OCI-LY7 (cell line): Measurements from ENCODE around the gene STXBP1. TPM values are rescaled to one million over a fixed set of nuclear protein-coding genes. Genes with fewer than 3 reads are reported as not detected.

Experiments used
- BruUV-seq: library from RNA; stranded (reverse); fragments of 400-500 nt; replicated peaks from 2 replicates; lab custom pipeline; 2021; lab: Mats Ljungman, UMichigan
- CTCF ChIA-PET: fragments of 300-600 bp; sonication (Branson Sonifier 250); formaldehyde crosslinking; loops from one replicate; lab custom pipeline; 2022; ENCODE audit warnings: antibody characterized with exemption; ENCODE audit not compliant: unreplicated experiment; lab: Charles Lee
- POLR2A ChIA-PET: fragments of 300-600 bp; sonication (Branson Sonifier 250); formaldehyde crosslinking; loops from one replicate; lab custom pipeline; 2022; ENCODE audit warnings: antibody characterized with exemption; lab: Charles Lee
- DNase-seq: peaks from one replicate; pipeline ENCODE4 v3.0.0-alpha.2; 2015; ENCODE audit warnings: low spot score
- H2AFZ ChIP-seq: fragments of 200-600 bp; sonication (generic), shearing (Covaris generic); 2 replicates; pipeline ENCODE4 v1.6.1; 2014; ENCODE audit warnings: mild to moderate bottlenecking, antibody characterized with exemption, low read length, moderate library complexity
- H3K27ac ChIP-seq: fragments of 200-600 bp; sonication (generic); 2 replicates; pipeline ENCODE4 v1.5.1; 2014; ENCODE audit warnings: mixed run types, low read depth, mild to moderate bottlenecking, moderate library complexity, low read length, inconsistent platforms; ENCODE audit not compliant: poor library complexity, severe bottlenecking
- H3K36me3 ChIP-seq: fragments of 200-600 bp; sonication (generic); 2 replicates; pipeline ENCODE4 v1.6.1; 2014; ENCODE audit warnings: mild to moderate bottlenecking, antibody characterized with exemption, low read length, moderate library complexity, mixed read lengths; ENCODE audit not compliant: insufficient read depth
- H3K4me1 ChIP-seq: fragments of 200-600 bp; sonication (generic); 2 replicates; pipeline ENCODE4 v1.5.1; 2014; ENCODE audit warnings: mild to moderate bottlenecking, low read length; ENCODE audit not compliant: insufficient read depth, poor library complexity, severe bottlenecking
- H3K4me2 ChIP-seq: fragments of 200-600 bp; sonication (generic); 2 replicates; pipeline ENCODE4 v1.6.1; 2014; ENCODE audit warnings: mild to moderate bottlenecking, low read length
- H3K4me3 ChIP-seq: fragments of 200-600 bp; sonication (generic); 2 replicates; pipeline ENCODE4 v1.5.1; 2014; ENCODE audit warnings: mild to moderate bottlenecking, low read depth, low read length; ENCODE audit not compliant: poor library complexity, severe bottlenecking
- H3K79me2 ChIP-seq: fragments of 200-600 bp; sonication (generic); 2 replicates; pipeline ENCODE4 v1.6.1; 2016; ENCODE audit warnings: low read depth, mild to moderate bottlenecking, low read length, moderate library complexity, mixed read lengths; ENCODE audit not compliant: insufficient read depth
- H3K9me2 ChIP-seq: fragments of 200-600 bp; sonication (generic); 2 replicates; pipeline ENCODE4 v1.6.1; 2016; ENCODE audit warnings: mild to moderate bottlenecking, low read length, mixed read lengths; ENCODE audit not compliant: insufficient read depth
- H3K9me3 ChIP-seq: fragments of 200-600 bp; sonication (generic); 2 replicates; pipeline ENCODE4 v1.6.1; 2014; ENCODE audit warnings: mild to moderate bottlenecking, mixed run types, low read length, mixed read lengths
- H4K20me1 ChIP-seq: fragments of 200-600 bp; sonication (generic); 2 replicates; pipeline ENCODE4 v1.6.1; 2014; ENCODE audit warnings: mild to moderate bottlenecking, antibody characterized with exemption, low read length, moderate library complexity, mixed read lengths; ENCODE audit not compliant: insufficient read depth
- EZH2phosphoT487 ChIP-seq: fragments of 200-600 bp; sonication (generic); IDR thresholded peaks from 2 replicates; pipeline ENCODE4 v1.6.1; 2018; ENCODE audit warnings: low read depth, borderline replicate concordance, mild to moderate bottlenecking, mixed run types, antibody characterized with exemption, low read length, moderate library complexity, mixed read lengths
- intact Hi-C: fragments of 100-400 bp; cut with micrococcal nuclease; formaldehyde crosslinking; loops from one replicate; pipeline ENCODE4 v1.10.0; 2022; ENCODE audit not compliant: unreplicated experiment
- total RNA-seq, 2 experiments: library from RNA; depleted of rRNA in 1 of 2; stranded (reverse); fragments of >200 nt in 1 of 2; shearing (Covaris generic) in 1 of 2; gene quantifications; 2 replicates each; pipeline ENCODE4 v1.2.3, GENCODE V29; 2014 to 2022
- TF ChIP-seq, protein P1 (sequence below): fragments of 200-600 bp; sonication (generic); conservative IDR thresholded peaks from 2 replicates; pipeline ENCODE4 v1.5.1; 2014; ENCODE audit warnings: mild to moderate bottlenecking, antibody characterized with exemption, low read length, moderate library complexity, mixed read lengths

STXBP1 gene
- total RNA-seq, 2 experiments from 2014 or later: 4.1 to 20.4 TPM

DNA sequence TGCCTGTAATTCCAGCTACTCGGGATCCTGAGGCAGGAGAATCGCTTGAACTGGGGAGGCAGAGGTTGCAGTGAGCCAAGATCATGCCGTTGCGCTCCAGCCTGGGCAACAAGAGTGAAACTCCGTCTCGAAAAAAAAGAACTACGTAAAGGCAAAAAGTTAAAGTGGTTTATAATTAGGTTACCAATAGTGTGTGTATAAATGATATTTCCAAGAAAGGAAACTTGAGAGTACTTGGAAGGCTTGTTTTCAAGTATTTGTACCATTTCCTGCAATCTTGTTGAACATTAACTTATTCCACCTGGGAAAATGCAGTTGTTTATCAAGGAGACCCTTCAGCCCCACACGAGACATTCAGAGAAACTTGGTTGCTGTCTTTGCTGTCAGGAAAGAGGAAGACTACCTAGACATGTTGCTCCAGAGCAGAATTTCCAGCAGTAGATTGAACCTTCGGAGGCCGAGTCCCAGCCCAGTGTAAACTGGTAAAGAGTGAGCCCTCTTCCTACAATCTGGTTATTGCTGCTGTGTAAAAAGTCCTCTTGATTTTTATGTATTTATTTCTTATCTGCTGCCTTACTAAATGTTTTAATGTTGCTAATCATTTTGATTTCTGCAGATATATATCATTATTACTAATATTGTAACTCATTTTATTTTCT lies 30.1 kb downstream of the STXBP1 start:
- no TSS peak for BruUV-seq

DNA sequence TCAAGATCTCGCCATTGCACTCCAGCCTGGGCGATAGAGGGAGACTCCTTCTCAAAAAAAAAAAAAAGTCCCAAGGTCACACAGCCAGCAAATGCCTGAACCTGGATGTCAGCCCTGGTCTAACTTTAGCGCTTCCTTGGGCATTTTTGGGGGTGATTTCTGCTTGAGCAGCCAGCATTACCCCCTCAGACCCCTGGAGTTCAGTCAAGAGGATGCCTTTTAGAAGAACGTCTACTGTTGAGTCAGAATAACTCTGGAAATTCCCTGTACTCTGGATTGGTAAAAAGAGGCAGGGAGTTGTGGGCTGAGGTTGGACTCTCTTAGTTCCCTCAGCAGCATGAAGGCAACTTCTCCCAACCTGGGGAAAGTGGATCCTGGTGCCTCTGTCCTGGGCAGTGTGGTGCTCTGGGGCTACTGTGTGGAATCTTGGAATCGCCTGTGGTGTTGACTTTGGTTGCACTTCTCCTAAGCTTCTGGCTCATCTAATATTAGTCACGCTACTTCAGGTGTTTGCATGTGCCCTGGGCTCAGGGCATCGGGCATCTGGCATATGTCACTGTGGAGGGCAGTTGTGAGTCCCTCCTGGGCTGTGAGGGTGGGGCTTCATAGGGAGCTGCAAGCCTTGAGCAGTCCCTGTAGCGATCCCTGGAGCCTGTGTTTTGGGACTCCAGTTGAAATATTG lies 32.2 kb downstream of the STXBP1 start:
- Histone ChIP-seq H3K36me3 (no peaks in the 10 kb centered on the region), H4K20me1 (no peaks in the 10 kb centered on the region), H3K4me1 (no peaks in the 10 kb centered on the region), H3K79me2 (no peaks in the 10 kb centered on the region), H2AFZ (no peak overlapping the region), H3K9me2 (no peaks in the 10 kb centered on the region), H3K9me3 (no peaks in the 10 kb centered on the region), H3K4me2 (no peak overlapping the region), H3K27ac (no peak overlapping the region), H3K4me3 (no peak overlapping the region)
- BruUV-seq: no TSS peak
- ChIA-PET POLR2A (interaction anchor here (0.6 kb wide), 1 partner anchor 17 kb away, joined by 3 read pairs; no protein-coding TSS in a partner anchor), CTCF (no interaction called here)
- TF ChIP-seq, protein P1, sequence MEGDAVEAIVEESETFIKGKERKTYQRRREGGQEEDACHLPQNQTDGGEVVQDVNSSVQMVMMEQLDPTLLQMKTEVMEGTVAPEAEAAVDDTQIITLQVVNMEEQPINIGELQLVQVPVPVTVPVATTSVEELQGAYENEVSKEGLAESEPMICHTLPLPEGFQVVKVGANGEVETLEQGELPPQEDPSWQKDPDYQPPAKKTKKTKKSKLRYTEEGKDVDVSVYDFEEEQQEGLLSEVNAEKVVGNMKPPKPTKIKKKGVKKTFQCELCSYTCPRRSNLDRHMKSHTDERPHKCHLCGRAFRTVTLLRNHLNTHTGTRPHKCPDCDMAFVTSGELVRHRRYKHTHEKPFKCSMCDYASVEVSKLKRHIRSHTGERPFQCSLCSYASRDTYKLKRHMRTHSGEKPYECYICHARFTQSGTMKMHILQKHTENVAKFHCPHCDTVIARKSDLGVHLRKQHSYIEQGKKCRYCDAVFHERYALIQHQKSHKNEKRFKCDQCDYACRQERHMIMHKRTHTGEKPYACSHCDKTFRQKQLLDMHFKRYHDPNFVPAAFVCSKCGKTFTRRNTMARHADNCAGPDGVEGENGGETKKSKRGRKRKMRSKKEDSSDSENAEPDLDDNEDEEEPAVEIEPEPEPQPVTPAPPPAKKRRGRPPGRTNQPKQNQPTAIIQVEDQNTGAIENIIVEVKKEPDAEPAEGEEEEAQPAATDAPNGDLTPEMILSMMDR: no peak
- TF ChIP-seq EZH2phosphoT487: no peak
- intact Hi-C loops: no loop called here
- no peak for DNase-seq

More for the DNA sequence above, 30.1 kb downstream of the STXBP1 start:
- Histone ChIP-seq H3K9me3 (no peaks in the 10 kb centered on the region), H3K9me2 (no peaks in the 10 kb centered on the region), H4K20me1 (no peaks in the 10 kb centered on the region), H3K36me3 (no peaks in the 10 kb centered on the region), H3K4me1 (no peaks in the 10 kb centered on the region), H3K4me3 (no peak overlapping the region), H3K27ac (no peak overlapping the region), H3K4me2 (no peak overlapping the region), H2AFZ (no peak overlapping the region), H3K79me2 (no peaks in the 10 kb centered on the region)
- CTCF ChIA-PET: no interaction called here
- POLR2A ChIA-PET: no interaction called here
- no peak for TF ChIP-seq EZH2phosphoT487
- TF ChIP-seq, protein P1: no peak
- no peak for DNase-seq
- intact Hi-C loops: no loop called here

DNA sequence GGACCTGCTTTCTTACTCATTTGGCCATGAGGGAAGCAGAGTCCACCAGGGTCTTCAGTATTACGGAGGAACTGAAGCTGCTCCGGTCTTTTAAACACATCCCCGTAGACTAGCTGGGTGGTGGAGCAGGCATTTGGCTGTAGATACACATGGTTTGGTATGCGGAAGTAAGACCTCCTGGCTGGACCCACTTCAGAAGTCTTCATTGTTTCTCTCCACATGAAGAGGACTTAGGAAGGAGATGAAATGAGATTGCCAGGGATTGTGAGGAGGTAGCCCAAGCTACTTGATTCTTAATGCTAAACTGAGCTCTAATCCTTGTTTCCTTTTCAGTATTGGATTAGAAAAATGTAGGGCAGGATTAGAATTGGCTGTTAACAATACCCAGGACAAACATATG lies 32.9 kb downstream of the STXBP1 start:
- no peaks in the 10 kb centered on the region for H3K9me3 ChIP-seq
- no peak overlapping the region for H3K27ac ChIP-seq
- H3K9me2 ChIP-seq: no peaks in the 10 kb centered on the region
- TF ChIP-seq, protein P1: no peak
- TF ChIP-seq EZH2phosphoT487: no peak
- no peaks in the 10 kb centered on the region for H4K20me1 ChIP-seq
- intact Hi-C loops: no loop called here
- no peaks in the 10 kb centered on the region for H3K36me3 ChIP-seq
- BruUV-seq: no TSS peak
- no peak overlapping the region for H3K4me2 ChIP-seq
- CTCF ChIA-PET: no interaction called here
- H2AFZ ChIP-seq: no peak overlapping the region
- no peak overlapping the region for H3K4me3 ChIP-seq
- DNase-seq: no peak
- POLR2A ChIA-PET: interaction anchor here (0.6 kb wide), 1 partner anchor 33 kb away, joined by 4 read pairs; no protein-coding TSS in a partner anchor
- no peaks in the 10 kb centered on the region for H3K79me2 ChIP-seq
- H3K4me1 ChIP-seq: no peaks in the 10 kb centered on the region
